Prostate gland (tissue), 2 donors: ENCODE data around the gene PER2.
A peak's percentile ranks its signal among the peaks of the same experiment; 100 is the strongest.

Experiments used
- CTCF ChIP-seq, 4 experiments: fragments of 200-600 bp in 2 of 4; fragments of 450-650 bp in 2 of 4; sonication (generic) in 2 of 4; IDR thresholded peaks; 1 replicate in 3 of 4; 2 replicates in 1 of 4; pipeline ENCODE4 v1.5.1; 2016 to 2019; ENCODE audit warnings: antibody characterized with exemption in 4 of 4, mild to moderate bottlenecking in 2 of 4, moderate library complexity in 2 of 4
- POLR2A ChIP-seq: fragments of 450-650 bp; IDR thresholded peaks from one replicate; pipeline ENCODE4 v1.6.1; 2016; ENCODE audit warnings: antibody characterized with exemption, mild to moderate bottlenecking

GRCh38 chr2:238267884-238268680 lies 20.3 kb downstream of the PER2 start:
- TF ChIP-seq CTCF (IDR thresholded peaks at IDR 0.05) (peak in 1 of 4 experiments; percentile 24), POLR2A (no peak)
